ENCODE results near the gene HCFC1.

Gene HCFC1

GRCh38 chrX:153956044-153956907 is 15.3 kb downstream of the HCFC1 start:
- DNase-seq: no peak

- DNase-seq: no peak
Observed at GRCh38 chrX:153955228-153955732, 16.3 kb downstream of the HCFC1 start.

- no peak for DNase-seq
Observed at GRCh38 chrX:153954558-153955227, 16.9 kb downstream of the HCFC1 start.

DNA sequence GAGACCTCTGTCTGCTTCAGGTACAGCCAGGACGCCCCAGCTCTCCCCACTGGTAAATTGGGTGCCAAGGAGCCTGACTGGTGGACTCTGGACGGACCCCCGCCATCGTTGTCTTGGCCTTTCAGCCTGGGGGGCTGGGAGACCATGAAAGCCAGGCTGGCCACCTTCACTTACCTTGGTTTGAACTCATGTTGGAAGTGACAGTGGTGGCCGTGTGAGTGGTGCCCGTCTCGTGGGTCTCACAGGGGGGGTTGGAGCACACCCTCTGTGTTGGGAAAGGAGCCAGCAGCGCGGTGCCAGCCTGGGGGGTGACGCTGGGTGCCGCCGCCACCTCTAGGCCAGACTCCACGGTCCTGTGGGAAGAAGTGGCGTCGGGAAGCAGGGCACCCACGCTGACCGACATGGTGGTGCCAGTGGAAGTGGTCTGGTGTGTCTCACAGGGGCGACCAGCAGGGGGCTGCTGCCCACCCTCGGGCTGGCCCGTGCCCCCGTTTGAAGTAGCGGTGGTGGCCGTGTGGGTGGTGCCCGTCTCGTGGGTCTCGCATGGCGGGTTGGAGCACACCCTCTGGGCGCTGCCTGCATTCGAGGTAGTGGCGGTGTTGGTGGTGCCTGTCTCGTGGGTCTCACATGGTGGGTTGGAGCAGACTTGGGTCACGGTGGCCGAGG is 17.6 kb downstream of the HCFC1 start:
- DNase-seq: no peak

GRCh38 chrX:153953342-153953830 is 18.2 kb downstream of the HCFC1 start:
- peak; percentile 83 for DNase-seq

DNA sequence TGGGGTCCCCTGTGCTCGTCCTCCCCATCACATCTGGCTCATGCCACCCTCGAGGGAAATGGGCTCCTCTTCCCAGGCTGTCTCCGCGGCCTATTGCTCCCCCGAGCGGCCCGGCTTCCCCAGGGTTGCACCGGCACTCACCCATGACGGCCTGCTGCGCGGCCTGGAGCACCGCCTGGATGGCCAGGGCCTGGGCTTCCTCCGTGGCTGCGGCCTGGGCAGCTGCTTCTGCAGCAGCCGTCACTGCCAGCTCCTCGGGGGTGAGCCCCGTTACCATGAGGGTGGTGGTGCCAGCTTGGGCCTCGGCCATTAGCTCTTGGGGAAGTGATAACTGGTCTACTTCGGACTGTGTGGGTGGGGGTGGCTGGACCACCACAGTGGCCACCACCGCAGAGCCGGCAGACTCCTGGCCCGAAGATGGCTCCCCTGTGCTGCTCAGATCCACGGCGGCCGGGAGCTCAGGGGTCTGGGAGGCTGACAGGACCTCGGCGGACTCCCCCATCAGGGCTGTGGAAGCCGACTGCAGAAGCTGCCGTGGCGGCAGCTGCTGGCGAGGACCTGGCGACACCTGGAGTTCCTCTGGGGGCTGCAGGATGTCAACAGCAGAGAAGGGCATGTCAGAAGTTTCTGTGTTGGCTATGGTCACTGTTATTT is 19.1 kb downstream of the HCFC1 start:
- no peak for DNase-seq

- no peak for DNase-seq
Observed at GRCh38 chrX:153951683-153952372, 19.8 kb downstream of the HCFC1 start.

- DNase-seq: no peak
Observed at GRCh38 chrX:153950127-153950526, 21.5 kb downstream of the HCFC1 start.

DNA sequence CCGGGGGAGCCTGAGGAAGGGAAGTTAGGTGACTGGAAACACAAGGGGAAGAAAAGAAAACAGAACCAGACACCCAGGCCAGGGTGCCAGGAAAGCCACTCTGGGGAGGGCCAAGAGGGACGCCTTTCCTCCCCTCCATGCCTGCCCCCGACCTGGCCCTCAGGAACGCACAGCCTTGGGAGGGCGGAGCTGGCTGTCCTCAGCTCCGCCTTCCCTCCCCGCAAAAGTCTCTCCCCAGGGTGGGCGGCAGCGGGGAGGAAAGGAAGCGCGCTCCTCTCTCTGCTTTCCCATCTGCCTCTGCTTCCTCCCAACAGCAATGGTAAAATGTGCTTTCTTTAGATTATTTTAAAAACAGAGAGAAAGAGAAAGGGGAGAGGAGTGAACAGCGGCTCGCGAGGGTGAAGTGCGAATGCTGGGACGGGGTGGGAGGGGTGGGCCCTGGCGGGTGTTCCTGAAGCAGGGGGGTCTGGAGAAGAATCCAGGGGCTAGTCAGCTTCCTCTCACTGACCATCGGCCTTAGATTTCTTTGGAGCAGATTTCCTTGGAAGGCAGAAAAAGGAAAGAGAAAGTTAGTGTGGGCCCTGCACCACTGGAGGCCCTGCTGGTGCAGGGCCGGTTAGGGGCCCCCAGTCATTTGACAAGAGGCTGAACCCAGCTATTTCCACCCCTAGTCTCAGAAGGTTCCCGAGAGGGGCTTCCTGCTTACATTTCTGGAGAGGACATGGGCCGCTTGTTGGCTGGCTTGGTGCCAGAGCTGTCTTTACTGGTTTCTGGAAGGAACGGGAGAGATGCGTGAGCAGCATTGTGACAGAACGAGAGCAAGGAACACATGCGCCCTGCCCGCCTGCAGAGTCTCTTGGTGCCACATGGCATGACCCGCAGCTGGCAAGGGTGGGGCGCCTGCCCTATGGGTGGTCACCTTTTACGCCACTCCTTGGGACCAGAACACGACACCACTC is 22.5 kb downstream of the HCFC1 start:
- DNase-seq: no peak

- no peak for DNase-seq
Observed at GRCh38 chrX:153948002-153948466, 23.6 kb downstream of the HCFC1 start.

DNA sequence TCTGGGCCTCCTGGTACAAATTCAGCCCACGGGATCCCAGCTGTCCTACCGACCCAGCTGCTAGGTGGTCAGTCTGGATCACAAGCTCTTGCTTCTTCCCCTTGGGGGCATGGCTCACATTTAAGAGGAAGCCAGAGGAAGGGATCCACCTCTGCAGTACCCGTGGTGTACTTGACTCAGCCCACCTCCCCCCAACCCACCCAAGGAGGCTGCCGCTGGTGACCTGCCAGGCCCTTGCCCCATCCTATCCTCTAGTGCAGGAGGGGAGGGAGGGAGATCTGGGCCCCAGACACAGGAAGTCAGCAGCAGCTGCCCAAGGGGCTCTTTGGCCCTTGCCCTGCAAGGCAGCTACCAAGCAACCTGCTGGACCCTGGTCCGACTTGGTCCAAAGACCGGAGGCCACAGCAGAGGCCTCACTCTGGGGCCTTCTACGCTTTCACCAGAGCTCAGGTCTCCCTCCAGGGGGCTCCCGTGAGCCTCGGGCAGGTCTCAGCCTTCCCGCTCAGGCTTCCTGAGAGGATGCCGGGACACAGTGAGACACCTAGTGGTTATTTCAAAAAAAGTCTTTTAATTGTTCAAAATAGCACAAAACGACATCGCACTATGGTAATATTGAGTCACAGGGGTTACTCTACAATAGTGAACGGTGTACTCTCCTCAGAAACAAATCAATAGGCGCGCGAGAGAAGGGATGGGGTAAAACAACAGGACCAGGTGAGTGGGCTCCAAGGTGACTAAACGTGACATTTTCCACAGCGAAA is 24.4 kb downstream of the HCFC1 start:
- DNase-seq: peak; percentile 78

DNA sequence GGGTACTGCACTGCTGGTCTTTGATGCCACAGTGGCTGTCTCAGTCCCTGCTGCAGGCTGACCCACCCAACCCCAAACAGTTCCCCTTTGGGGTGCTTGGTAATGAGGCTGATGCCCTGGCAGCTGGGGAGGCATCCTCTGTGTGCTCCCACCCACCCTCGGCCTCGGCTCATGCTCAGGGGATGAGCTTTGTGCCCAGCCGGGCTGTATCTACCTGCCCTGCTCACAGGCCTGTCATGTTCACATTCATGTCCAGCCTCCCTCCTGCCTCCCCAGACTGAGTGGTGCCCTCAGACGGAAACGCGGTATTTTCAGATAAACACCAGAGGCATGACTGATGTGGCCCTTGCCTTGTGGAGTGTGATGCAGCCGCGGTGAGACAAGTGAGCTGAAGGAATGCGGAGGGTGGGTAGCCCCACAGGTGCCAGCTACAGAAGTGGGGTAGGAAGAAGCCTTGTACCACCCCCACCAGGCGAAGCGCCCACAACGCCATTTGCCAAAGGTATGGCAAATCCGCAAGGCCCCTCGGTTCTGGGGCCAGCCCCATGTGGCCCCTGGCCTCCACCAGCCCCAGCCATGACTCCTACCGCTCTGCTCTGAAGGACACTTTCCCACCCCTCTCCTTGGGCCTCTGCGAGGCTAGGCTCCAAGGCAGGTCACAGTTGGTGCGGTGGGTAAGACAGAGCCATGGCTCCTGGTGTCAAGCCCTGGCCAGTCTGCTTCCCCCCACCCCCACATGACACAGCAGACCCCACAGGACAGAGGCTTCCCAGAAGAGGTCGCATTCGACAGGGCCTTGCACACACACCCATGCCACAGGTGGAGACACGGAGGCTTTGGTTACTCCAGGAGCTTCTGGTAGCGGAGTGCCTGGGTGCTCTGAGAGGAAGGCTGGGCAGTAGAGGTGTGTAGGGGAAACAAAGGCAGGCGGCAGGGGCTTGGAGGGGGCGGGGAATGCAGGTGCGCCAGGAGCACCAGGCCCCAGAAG is 25.4 kb downstream of the HCFC1 start:
- no peak for DNase-seq

- no peak for DNase-seq
Observed at GRCh38 chrX:153944800-153945150, 26.8 kb downstream of the HCFC1 start.

DNA sequence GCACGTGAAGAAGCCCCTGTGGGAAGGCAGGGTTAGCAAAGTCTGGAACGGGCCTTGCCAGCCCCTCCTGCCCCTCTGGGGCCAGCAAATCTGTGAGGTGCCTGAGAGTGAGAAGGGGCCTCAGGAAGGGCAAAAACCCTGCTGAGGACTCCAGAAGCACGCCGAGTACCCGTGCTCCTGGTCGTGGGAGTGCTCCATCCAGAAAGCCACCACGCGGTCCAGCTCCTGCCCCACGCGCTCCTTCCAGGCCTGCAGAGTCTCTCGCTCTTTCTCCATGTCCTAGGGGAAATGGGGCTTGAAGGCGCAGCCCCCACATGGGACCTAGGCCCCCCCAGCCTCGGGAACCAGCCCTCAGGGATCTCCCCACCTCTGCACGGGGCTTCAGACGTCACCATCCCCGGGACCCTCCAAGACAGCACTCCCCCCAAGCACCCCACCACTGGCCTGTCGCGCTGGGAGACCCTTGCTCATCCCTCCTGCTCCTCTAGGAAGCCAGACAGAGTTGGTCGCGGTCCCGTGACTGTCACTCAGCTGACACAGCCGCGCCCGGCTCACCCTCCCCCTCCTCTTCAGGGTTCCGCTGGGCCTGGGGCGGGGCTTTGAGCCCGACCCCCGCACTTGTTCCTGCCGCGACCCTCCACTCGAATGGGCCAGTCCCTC is 27.3 kb downstream of the HCFC1 start, which contains the start of gene RENBP:
Gene RENBP (minus strand): TSS at position 504 of the 660 bp plus-strand sequence. CDS start 33 bp downstream, at position 471.
- peak; percentile 44 for DNase-seq

- no peak for DNase-seq
Observed at GRCh38 chrX:153941336-153942252, 30.0 kb downstream of the HCFC1 start.

- DNase-seq: no peak
Observed at GRCh38 chrX:153939573-153939972, 32.0 kb downstream of the HCFC1 start.

GRCh38 chrX:153938226-153938786 is 33.3 kb downstream of the HCFC1 start:
- DNase-seq: no peak

Data from activated CD8-positive, alpha-beta memory T cell treated with anti-CD3 and anti-CD28 coated beads, Interleukin-2, amount 50 U/mL, for 4 hours (primary cell).